ENCODE results near the gene FTCDNL1.

Gene FTCDNL1

DNA sequence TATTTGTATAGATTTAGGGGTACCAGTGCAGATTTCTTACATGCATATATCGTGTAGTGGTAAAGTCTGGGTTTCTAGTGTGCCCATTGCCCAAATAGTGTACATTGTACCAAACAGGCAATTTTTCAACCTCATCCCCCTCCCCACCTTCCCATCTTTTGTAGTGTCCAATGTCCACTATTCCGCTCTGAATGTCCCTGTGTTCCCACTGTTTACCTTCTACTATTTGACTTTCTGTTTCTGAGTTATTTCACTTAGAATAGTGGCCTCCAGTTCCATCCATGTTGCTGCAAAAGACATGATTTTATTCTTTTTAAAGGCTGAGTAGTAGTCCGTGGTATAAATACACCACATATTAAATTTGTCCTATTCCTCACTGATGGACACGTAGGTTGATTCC lies 132.9 kb downstream of the FTCDNL1 start:
- TF ChIP-seq GATA3 (IDR thresholded peaks at IDR 0.05; ENCODE audit: low read depth, low read length): no peak
- no peak for TF ChIP-seq GATA2 (IDR thresholded peaks at IDR 0.05; ENCODE audit: low read depth, low read length)

DNA sequence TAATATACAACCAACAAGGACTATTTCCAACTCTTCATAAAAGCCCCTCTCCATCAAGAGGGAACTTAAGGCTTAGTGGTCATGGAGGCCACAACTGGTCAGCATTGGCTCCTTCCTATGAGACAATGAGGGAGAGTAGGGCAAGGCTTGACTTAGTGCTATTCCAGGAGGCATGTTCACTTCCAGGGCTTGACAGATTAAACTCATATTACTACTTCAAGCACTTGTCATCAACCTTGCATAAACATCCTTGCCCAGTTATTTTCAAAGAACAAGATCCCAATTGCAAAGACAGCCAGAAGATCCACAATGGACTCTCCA lies 133.4 kb downstream of the FTCDNL1 start:
- TF ChIP-seq GATA3 (IDR thresholded peaks at IDR 0.05; ENCODE audit: low read depth, low read length) (no peak), GATA2 (IDR thresholded peaks at IDR 0.05; ENCODE audit: low read depth, low read length) (no peak)

DNA sequence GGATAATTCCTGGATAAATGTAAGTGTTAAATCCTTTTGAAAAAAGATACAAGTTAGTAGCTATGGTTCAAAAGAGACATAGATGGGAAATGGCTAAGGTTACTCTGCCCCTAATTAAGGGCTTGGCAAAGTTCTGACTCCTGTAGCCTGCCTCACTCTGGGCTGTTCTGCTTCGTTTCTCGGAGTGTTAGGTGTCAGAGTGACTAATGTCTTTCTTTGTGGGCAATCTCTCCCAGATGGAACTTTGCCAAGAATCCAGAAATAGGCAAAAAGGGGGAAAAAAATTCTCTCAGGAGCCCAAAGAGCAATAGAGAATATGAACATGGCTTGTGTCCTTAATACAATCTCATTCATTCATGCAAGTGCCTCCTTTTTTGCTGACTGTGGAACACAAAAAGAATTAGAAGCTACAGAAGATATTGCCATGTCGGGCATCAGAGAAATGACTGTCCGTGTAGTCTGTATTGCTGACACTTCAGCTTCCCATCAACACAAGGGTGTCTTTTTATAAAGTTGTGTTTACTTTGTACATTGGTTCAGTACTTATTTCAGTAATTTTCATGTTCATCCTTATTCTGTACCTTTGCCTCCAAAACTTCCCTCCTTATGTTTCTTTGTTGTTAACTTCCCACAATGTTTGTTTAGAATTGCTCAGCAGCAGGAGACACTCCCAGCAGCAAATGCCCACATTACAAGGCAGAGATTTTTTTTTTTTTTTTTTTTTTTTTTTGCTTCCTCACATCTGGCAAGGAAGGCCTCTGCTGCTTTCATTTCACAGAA lies 134.0 kb downstream of the FTCDNL1 start:
- TF ChIP-seq GATA3 (IDR thresholded peaks at IDR 0.05; ENCODE audit: low read depth, low read length) (no peak), GATA2 (IDR thresholded peaks at IDR 0.05; ENCODE audit: low read depth, low read length) (no peak)

DNA sequence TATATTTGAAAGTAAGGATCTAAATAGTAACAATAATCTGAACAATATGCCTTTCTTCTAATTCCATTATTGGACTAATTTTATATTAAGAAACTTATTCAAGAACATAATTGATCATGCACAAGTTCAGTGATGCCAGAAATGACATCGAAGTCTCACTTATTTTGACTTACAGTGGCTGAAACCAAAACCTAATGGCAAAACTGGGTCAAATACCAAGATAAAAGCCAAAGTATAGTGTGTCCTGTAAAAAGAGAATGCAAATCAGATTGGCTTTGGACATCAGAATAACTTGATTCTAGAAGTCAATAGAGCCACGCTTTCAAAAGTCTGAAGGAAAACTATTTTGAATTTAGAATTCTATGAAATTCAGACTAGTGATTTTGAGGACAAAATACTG lies 137.2 kb downstream of the FTCDNL1 start:
- TF ChIP-seq GATA3 (IDR thresholded peaks at IDR 0.05; ENCODE audit: low read depth, low read length) (no peak), GATA2 (IDR thresholded peaks at IDR 0.05; ENCODE audit: low read depth, low read length) (no peak)

GRCh38 chr2:199710551-199710950 lies 140.4 kb downstream of the FTCDNL1 start:
- TF ChIP-seq GATA3 (IDR thresholded peaks at IDR 0.05; ENCODE audit: low read depth, low read length): no peak
- no peak for TF ChIP-seq GATA2 (IDR thresholded peaks at IDR 0.05; ENCODE audit: low read depth, low read length)
